IMR-90 (cell line): ENCODE measurements around the gene IL13. TPM values are rescaled to one million over a fixed set of nuclear protein-coding genes. Genes with fewer than 3 reads are reported as not detected.

Source experiments
- ATAC-seq: fragments of 200-7000 bp; cut with Tn5 transposase; 2 replicates; pipeline ENCODE4 v1.9.1; 2020; ENCODE audit warnings: low read depth, mild to moderate bottlenecking, moderate library complexity
- BruUV-seq: library from RNA; stranded (reverse); fragments of 400-500 nt; replicated peaks from 2 replicates; lab custom pipeline; 2021; lab: Mats Ljungman, UMichigan
- CTCF ChIA-PET: fragments of 300-600 bp; formaldehyde crosslinking; extraction: SDS; loops from one replicate; lab custom pipeline; 2021; ENCODE audit warnings: antibody characterized with exemption; lab: Yijun Ruan, JAX
- POLR2A ChIA-PET: fragments of 300-600 bp; sonication (Branson Sonifier 250); formaldehyde crosslinking; loops from one replicate; lab custom pipeline; 2022; ENCODE audit warnings: antibody characterized with exemption; ENCODE audit not compliant: unreplicated experiment; lab: Charles Lee
- DNase-seq: peaks from one replicate; pipeline ENCODE4 v3.0.0; 2013
- H2AFZ ChIP-seq: replicated peaks from 2 replicates; pipeline ENCODE3; 2013; ENCODE audit warnings: low read length, mild to moderate bottlenecking; ENCODE audit not compliant: poor library complexity
- H2AK5ac ChIP-seq: 2 replicates; pipeline ENCODE4 v1.6.1; 2013; ENCODE audit warnings: low read depth, low read length, inconsistent platforms
- H2AK9ac ChIP-seq: replicated peaks from 2 replicates; pipeline ENCODE3; 2013; ENCODE audit warnings: mild to moderate bottlenecking, low read depth, low read length, moderate library complexity; ENCODE audit not compliant: poor library complexity
- H2BK120ac ChIP-seq: 2 replicates; pipeline ENCODE4 v1.6.1; 2013; ENCODE audit warnings: low read depth, low read length, inconsistent platforms
- H2BK15ac ChIP-seq: 3 replicates; pipeline ENCODE4 v1.6.1; 2013; ENCODE audit warnings: low read depth, low read length, inconsistent platforms
- H2BK20ac ChIP-seq: 2 replicates; pipeline ENCODE4 v1.6.1; 2013; ENCODE audit warnings: low read depth, mild to moderate bottlenecking, inconsistent platforms, low read length, moderate library complexity
- H2BK5ac ChIP-seq: 2 replicates; pipeline ENCODE4 v1.6.1; 2013; ENCODE audit warnings: mild to moderate bottlenecking, low read depth, low read length, inconsistent platforms; ENCODE audit not compliant: poor library complexity, severe bottlenecking
- H3K14ac ChIP-seq: replicated peaks from 2 replicates; pipeline ENCODE4 v1.6.1; 2013; ENCODE audit warnings: low read depth, low read length, inconsistent platforms
- H3K18ac ChIP-seq: 2 replicates; pipeline ENCODE4 v1.6.1; 2013; ENCODE audit warnings: low read depth, low read length, control low read depth
- H3K23ac ChIP-seq: 2 replicates; pipeline ENCODE4 v1.6.1; 2013; ENCODE audit warnings: low read depth, low read length, inconsistent platforms
- H3K27ac ChIP-seq: 2 replicates; pipeline ENCODE4 v1.5.1; 2013; ENCODE audit warnings: mild to moderate bottlenecking, control low read depth, low read length; ENCODE audit not compliant: insufficient read depth
- H3K27me3 ChIP-seq: 2 replicates; pipeline ENCODE4 v1.6.1; 2013; ENCODE audit warnings: low read length; ENCODE audit not compliant: control insufficient read depth, insufficient read depth
- H3K36me3 ChIP-seq: 2 replicates; pipeline ENCODE4 v1.6.1; 2013; ENCODE audit warnings: low read length, mixed read lengths; ENCODE audit not compliant: control insufficient read depth, insufficient read depth
- H3K4ac ChIP-seq: 2 replicates; pipeline ENCODE4 v1.6.1; 2013; ENCODE audit warnings: low read depth, low read length, inconsistent platforms
- H3K4me1 ChIP-seq: 2 replicates; pipeline ENCODE4 v1.6.1; 2013; ENCODE audit warnings: low read length, mixed read lengths; ENCODE audit not compliant: control insufficient read depth, insufficient read depth
- H3K4me2 ChIP-seq: 2 replicates; pipeline ENCODE4 v1.6.1; 2013; ENCODE audit warnings: low read depth, mild to moderate bottlenecking, control low read depth, low read length, moderate library complexity
- H3K4me3 ChIP-seq: 2 replicates; pipeline ENCODE4 v1.5.1; 2013; ENCODE audit warnings: low read depth, mild to moderate bottlenecking, control low read depth, low read length, moderate library complexity; ENCODE audit not compliant: insufficient read depth
- H3K56ac ChIP-seq: 2 replicates; pipeline ENCODE4 v1.6.1; 2013; ENCODE audit warnings: low read length, inconsistent platforms; ENCODE audit not compliant: insufficient read depth; ENCODE audit errors: extremely low read depth
- H3K79me1 ChIP-seq, 2 experiments: 2 replicates each; pipeline ENCODE4 v1.6.1; 2013; ENCODE audit warnings: low read length in 2 of 2, inconsistent platforms in 1 of 2, low read depth in 1 of 2
- H3K9ac ChIP-seq: 2 replicates; pipeline ENCODE4 v1.6.1; 2013; ENCODE audit warnings: low read depth, low read length, control low read depth
- H3K9me1 ChIP-seq: 2 replicates; pipeline ENCODE4 v1.6.1; 2013; ENCODE audit warnings: low read length, inconsistent platforms; ENCODE audit not compliant: insufficient read depth
- H3K9me3 ChIP-seq: 2 replicates; pipeline ENCODE4 v1.6.1; 2013; ENCODE audit warnings: low read length; ENCODE audit not compliant: control insufficient read depth, insufficient read depth
- H4K20me1 ChIP-seq: 2 replicates; pipeline ENCODE4 v1.6.1; 2013; ENCODE audit warnings: low read length, inconsistent platforms; ENCODE audit not compliant: insufficient read depth
- H4K5ac ChIP-seq: 2 replicates; pipeline ENCODE4 v1.6.1; 2013; ENCODE audit warnings: mild to moderate bottlenecking, low read depth, low read length, control low read depth
- H4K8ac ChIP-seq, 2 experiments: 2 replicates each; pipeline ENCODE4 v1.6.1; 2013; ENCODE audit warnings: low read depth in 2 of 2, low read length in 2 of 2, control low read depth in 1 of 2, inconsistent platforms in 1 of 2
- H4K91ac ChIP-seq: 2 replicates; pipeline ENCODE4 v1.6.1; 2013; ENCODE audit warnings: low read depth, low read length, inconsistent platforms; ENCODE audit not compliant: insufficient read depth
- BHLHE40 ChIP-seq: fragments of 150-350 bp; IDR thresholded peaks from 2 replicates; pipeline ENCODE4 v1.6.1; 2016; ENCODE audit warnings: mild to moderate bottlenecking, low read depth, low read length
- CEBPB ChIP-seq: IDR thresholded peaks from 2 replicates; pipeline ENCODE4 v1.6.1; 2012; ENCODE audit warnings: low read depth, low read length, improper control_type of control experiment
- CHD1 ChIP-seq: IDR thresholded peaks from 2 replicates; pipeline ENCODE4 v1.6.1; 2012; ENCODE audit warnings: low read depth, low read length, improper control_type of control experiment
- CTCF ChIP-seq: conservative IDR thresholded peaks from 2 replicates; pipeline ENCODE4 v1.5.1; 2012; ENCODE audit warnings: mild to moderate bottlenecking, low read depth, low read length, improper control_type of control experiment
- FOS ChIP-seq: fragments of 150-350 bp; IDR thresholded peaks from 2 replicates; pipeline ENCODE4 v1.6.1; 2016; ENCODE audit warnings: low read depth, low read length
- MAFK ChIP-seq: IDR thresholded peaks from 2 replicates; pipeline ENCODE4 v1.6.1; 2012; ENCODE audit warnings: low read depth, low read length, improper control_type of control experiment
- MAZ ChIP-seq: IDR thresholded peaks from 2 replicates; pipeline ENCODE4 v1.6.1; 2012; ENCODE audit warnings: low read depth, mild to moderate bottlenecking, low read length, improper control_type of control experiment, moderate library complexity, borderline replicate concordance
- MXI1 ChIP-seq: IDR thresholded peaks from 2 replicates; pipeline ENCODE4 v1.6.1; 2012; ENCODE audit warnings: low read depth, mild to moderate bottlenecking, low read length, moderate library complexity, borderline replicate concordance
- NFE2L2 ChIP-seq: fragments of 150-350 bp; IDR thresholded peaks from 2 replicates; pipeline ENCODE4 v1.6.1; 2016; ENCODE audit warnings: low read depth, mild to moderate bottlenecking, low read length
- POLR2A ChIP-seq: IDR thresholded peaks from 2 replicates; pipeline ENCODE4 v1.6.1; 2012; ENCODE audit warnings: mild to moderate bottlenecking, low read depth, low read length
- RAD21 ChIP-seq: IDR thresholded peaks from 2 replicates; pipeline ENCODE4 v1.6.1; 2012; ENCODE audit warnings: low read length, improper control_type of control experiment
- RCOR1 ChIP-seq: IDR thresholded peaks from 2 replicates; pipeline ENCODE4 v1.6.1; 2012; ENCODE audit warnings: mild to moderate bottlenecking, low read length, improper control_type of control experiment; ENCODE audit not compliant: insufficient replicate concordance
- RFX5 ChIP-seq: IDR thresholded peaks from 2 replicates; pipeline ENCODE4 v1.8.0; 2012; ENCODE audit warnings: low read depth, mild to moderate bottlenecking, low read length, moderate library complexity
- SMC3 ChIP-seq: fragments of 150-350 bp; IDR thresholded peaks from 2 replicates; pipeline ENCODE4 v1.6.1; 2016; ENCODE audit warnings: low read depth, mild to moderate bottlenecking, antibody characterized with exemption, low read length, moderate library complexity
- USF2 ChIP-seq: fragments of 150-350 bp; IDR thresholded peaks from 2 replicates; pipeline ENCODE4 v1.6.1; 2017; ENCODE audit warnings: mild to moderate bottlenecking, antibody characterized with exemption, low read length, low read depth
- WGBS, 2 experiments: methylation state at CpG; one replicate each; pipeline versions ENCODE4 v1.1.5 to v1.1.7; 2013; ENCODE audit warnings: missing lambda C conversion rate in 2 of 2; ENCODE audit not compliant: insufficient read length in 1 of 2; ENCODE audit errors: extremely low coverage in 2 of 2; 5-methylcytosine and 5-hydroxymethylcytosine counted together
- dilution Hi-C: fragments of 300-500 bp; cut with HindIII; formaldehyde crosslinking; loops from one replicate; pipeline ENCODE4 v1.14.3; 2018; ENCODE audit warnings: low sequenced_read_pairs; ENCODE audit not compliant: unreplicated experiment
- in situ Hi-C: fragments of 300-500 bp; cut with MboI; formaldehyde crosslinking; loops from 3 replicates; pipeline ENCODE4 v1.14.3; 2019; ENCODE audit warnings: low sequenced_read_pairs, inconsistent platforms, mixed read lengths
- intact Hi-C: fragments of 100-400 bp; cut with micrococcal nuclease; formaldehyde crosslinking; loops from 2 replicates; pipeline ENCODE4 v1.10.0; 2022
- polyA plus RNA-seq, 3 experiments: library from polyadenylated mRNA; depleted of rRNA; stranded (reverse); fragments of >200 nt; gene quantifications; 2 replicates each; pipeline ENCODE4 v1.2.3, GENCODE V29; 2012; ENCODE audit warnings: low replicate concordance in 1 of 3
- total RNA-seq: library from RNA; depleted of rRNA; stranded (reverse); fragments of >200 nt; gene quantifications from 2 replicates; pipeline ENCODE4 v1.2.3, GENCODE V29; 2012

IL13 gene
- total and polyA plus RNA-seq, 2 of the 4 experiments (the other 2 are of a cell fraction), result not detected

- peak within 1 kb of the TSS; percentile 82 for H3K56ac ChIP-seq
- no peaks in the 10 kb centered on the region for H3K9me3 ChIP-seq
- peak within 1 kb of the TSS; percentile 92 for H2AFZ ChIP-seq
- peak within 1 kb of the TSS; percentile 80 for H2AK5ac ChIP-seq
- H4K91ac ChIP-seq, result peak within 1 kb of the TSS; percentile 93
- H3K18ac ChIP-seq, result peak within 1 kb of the TSS; percentile 94
- CTCF ChIA-PET, result interaction anchor here (0.8 to 1.0 kb wide), 2 partner anchors 16 to 41 kb away, joined by 3 read pairs; no protein-coding TSS in a partner anchor
- H2BK15ac ChIP-seq, result peak within 1 kb of the TSS; percentile 98
- no peak within 1 kb of the TSS for H3K4me3 ChIP-seq
- DNase-seq, result no peak
- H3K36me3 ChIP-seq, result no peaks in the 10 kb centered on the region
- H2BK120ac ChIP-seq, result peak within 1 kb of the TSS; percentile 98
- in situ Hi-C loops, result no loop called here
- BruUV-seq, result no TSS peak
- peak within 1 kb of the TSS; percentile 87 for H3K27ac ChIP-seq
- H2AK9ac ChIP-seq, result peak within 1 kb of the TSS; percentile 86
- peak within 1 kb of the TSS; percentile 87 for H3K4me2 ChIP-seq
- ATAC-seq, result peak; percentile 3; the same call in 1 of the 2 replicates
- dilution Hi-C loops, result no loop called here
- POLR2A ChIA-PET, result no interaction called here
- no peaks in the 10 kb centered on the region for H4K20me1 ChIP-seq
- peaks cover 18% of the 10 kb centered on the region for H3K4me1 ChIP-seq
- peak within 1 kb of the TSS; percentile 95 for H3K4ac ChIP-seq
- peak within 1 kb of the TSS; percentile 99 for H2BK20ac ChIP-seq
- H3K9ac ChIP-seq, result peak within 1 kb of the TSS; percentile 18; the same call in 1 of the 2 replicates
- no peaks in the 10 kb centered on the region for H3K79me1 ChIP-seq
- intact Hi-C loops, result no loop called here
- WGBS, 2 experiments, result 80% methylated on average over 1 of the region's 14 CpGs; no CpG with 5 or more reads in 1 of the 2 experiments
- peak within 1 kb of the TSS; percentile 69 for H3K23ac ChIP-seq
- peak within 1 kb of the TSS; percentile 95 for H3K14ac ChIP-seq
- peak within 1 kb of the TSS; percentile 94 for H2BK5ac ChIP-seq
- H4K8ac ChIP-seq, result peak within 1 kb of the TSS; percentile 40 to 94
- H4K5ac ChIP-seq, result peak within 1 kb of the TSS; percentile 81
- H3K9me1 ChIP-seq, result peaks cover 25% of the 10 kb centered on the region
- H3K27me3 ChIP-seq, result no peaks in the 10 kb centered on the region
- TF ChIP-seq CTCF (no peak), USF2 (no peak), RCOR1 (no peak), RFX5 (no peak), CEBPB (no peak), SMC3 (no peak), BHLHE40 (no peak), MXI1 (no peak), FOS (no peak), CHD1 (no peak), NFE2L2 (no peak), POLR2A (no peak), MAFK (no peak), RAD21 (no peak), MAZ (no peak)
Observed at GRCh38 chr5:132673939-132674630, 16.1 kb downstream of the IL13 start, which contains the start of gene IL4. Gene IL4 (plus strand): TSS chr5:132673989. CDS start chr5:132674051, 62 bp downstream.
